K562 treated with DMSO at 1 percent for 12 hours (cell line): ENCODE measurements around the gene IKBKE. TPM values are rescaled to one million over a fixed set of nuclear protein-coding genes. Genes with fewer than 3 reads are reported as not detected.

ENCODE experiments used
- total RNA-seq: library from RNA; unstranded; fragments of 300-600 nt; gene quantifications from 2 replicates; pipeline ENCODE4 v1.2.3, GENCODE V29; 2022; ENCODE audit not compliant: insufficient read depth

The IKBKE gene
- total RNA-seq, result 4.1 and 7.3 TPM in 2 replicates

DNA sequence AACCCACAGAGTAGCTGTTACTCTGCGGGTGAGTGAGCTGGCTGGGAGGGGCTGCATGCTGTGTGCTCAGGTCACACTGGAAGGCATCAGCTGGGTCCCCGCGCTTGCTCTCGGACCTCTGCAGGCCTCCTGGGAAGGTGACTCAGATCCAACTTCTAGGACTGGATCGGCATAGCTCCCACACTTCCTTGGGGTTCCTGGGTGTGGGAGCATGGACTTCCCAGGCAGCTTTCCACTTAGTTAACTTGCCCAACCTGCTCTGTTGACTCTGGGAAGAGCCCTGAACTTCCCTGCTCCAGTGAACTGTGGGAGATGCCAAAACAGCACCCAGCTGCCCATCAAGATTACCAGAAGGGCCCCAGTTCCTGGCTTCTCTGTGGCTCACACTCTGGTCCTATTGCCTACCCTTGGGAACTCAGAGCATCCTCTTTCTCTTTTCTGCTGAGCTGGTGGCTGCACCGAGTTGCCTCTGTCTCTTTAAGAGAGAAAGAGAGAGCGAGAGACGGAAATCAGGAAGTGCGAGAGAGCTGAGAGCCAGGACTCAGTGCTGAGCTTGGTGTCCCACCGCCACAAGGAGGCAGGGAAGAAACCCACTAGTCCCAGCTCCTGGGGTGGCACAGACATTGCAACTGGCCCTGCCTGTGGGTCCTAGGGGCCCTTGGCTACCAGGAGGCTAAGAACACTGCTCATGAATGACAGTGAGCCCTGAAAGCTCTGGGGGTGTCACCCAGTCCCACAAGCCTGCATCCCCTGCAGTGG lies at the start of gene IKBKE:
TSS of gene IKBKE (plus strand) at position 544 of the 759 bp plus-strand sequence. CDS start 2,752 bp downstream, outside the sequence.

DNA sequence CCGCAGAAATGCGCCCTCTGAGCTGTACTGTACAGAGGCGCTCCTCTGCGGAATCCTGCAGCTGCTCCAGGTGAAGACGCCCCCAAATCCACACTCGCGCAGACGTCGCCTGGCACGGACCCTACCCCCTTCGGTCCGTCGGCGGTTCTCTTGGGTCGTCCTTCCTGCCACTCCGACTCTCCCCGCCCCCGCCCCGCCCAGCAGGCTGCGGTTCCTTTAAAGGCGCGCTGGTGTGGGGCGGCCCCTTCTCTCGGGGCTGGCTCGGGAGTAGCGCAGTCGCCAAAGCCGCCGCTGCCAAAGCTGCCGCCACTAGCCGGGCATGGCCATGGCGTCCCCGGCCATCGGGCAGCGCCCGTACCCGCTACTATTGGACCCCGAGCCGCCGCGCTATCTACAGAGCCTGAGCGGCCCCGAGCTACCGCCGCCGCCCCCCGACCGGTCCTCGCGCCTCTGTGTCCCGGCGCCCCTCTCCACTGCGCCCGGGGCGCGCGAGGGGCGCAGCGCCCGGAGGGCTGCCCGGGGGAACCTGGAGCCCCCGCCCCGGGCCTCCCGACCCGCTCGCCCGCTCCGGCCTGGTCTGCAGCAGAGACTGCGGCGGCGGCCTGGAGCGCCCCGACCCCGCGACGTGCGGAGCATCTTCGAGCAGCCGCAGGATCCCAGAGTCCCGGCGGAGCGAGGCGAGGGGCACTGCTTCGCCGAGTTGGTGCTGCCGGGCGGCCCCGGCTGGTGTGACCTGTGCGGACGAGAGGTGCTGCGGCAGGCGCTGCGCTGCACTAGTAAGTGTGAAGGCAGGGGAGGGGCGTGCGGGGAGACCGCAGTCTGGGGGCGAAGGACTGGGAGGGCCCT lies 37.2 kb downstream of the IKBKE start, which contains the start of gene RASSF5:
TSS of gene RASSF5 (plus strand) at position 248 of the 846 bp plus-strand sequence. CDS start at position 320, 72 bp downstream.

Other genes with a start within 250 kb of the IKBKE start
- gene RASSF5, start 37.1 kb downstream of the IKBKE start, total RNA-seq, result 38.0 and 89.4 TPM in 2 replicates
- gene EIF2D, start 142.0 kb downstream of the IKBKE start, total RNA-seq, result 73.5 and 106 TPM in 2 replicates
- 6.2 and 28.3 TPM in 2 replicates for gene DYRK3, start 165.1 kb downstream of the IKBKE start, total RNA-seq
- 74.1 and 114 TPM in 2 replicates for gene MAPKAPK2, start 214.4 kb downstream of the IKBKE start, total RNA-seq